GM12801 (cell line): Measurements from ENCODE around the gene SAP25.

Source experiments
- TF ChIP-seq, protein P1 (sequence below): IDR thresholded peaks from one replicate; pipeline ENCODE4 v1.5.1; 2011; ENCODE audit warnings: control low read depth; ENCODE audit not compliant: insufficient read length; ENCODE audit errors: extremely low read depth

SAP25 gene

DNA sequence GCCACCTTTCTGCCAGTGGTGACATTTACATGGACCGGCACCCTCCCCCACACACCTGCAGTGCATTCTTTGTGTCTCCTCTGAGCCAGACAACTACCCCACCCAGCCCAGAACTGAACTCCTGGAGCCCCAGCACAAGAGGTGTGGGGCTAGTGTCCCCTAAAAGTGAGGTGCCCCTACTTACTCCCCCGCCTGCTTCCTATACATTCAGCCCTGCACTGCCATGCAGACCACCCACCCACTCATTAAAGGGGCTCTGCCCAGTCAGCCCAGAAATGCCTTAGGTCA lies 1.9 kb downstream of the SAP25 start:
- TF ChIP-seq, protein P1, sequence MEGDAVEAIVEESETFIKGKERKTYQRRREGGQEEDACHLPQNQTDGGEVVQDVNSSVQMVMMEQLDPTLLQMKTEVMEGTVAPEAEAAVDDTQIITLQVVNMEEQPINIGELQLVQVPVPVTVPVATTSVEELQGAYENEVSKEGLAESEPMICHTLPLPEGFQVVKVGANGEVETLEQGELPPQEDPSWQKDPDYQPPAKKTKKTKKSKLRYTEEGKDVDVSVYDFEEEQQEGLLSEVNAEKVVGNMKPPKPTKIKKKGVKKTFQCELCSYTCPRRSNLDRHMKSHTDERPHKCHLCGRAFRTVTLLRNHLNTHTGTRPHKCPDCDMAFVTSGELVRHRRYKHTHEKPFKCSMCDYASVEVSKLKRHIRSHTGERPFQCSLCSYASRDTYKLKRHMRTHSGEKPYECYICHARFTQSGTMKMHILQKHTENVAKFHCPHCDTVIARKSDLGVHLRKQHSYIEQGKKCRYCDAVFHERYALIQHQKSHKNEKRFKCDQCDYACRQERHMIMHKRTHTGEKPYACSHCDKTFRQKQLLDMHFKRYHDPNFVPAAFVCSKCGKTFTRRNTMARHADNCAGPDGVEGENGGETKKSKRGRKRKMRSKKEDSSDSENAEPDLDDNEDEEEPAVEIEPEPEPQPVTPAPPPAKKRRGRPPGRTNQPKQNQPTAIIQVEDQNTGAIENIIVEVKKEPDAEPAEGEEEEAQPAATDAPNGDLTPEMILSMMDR: no peak

DNA sequence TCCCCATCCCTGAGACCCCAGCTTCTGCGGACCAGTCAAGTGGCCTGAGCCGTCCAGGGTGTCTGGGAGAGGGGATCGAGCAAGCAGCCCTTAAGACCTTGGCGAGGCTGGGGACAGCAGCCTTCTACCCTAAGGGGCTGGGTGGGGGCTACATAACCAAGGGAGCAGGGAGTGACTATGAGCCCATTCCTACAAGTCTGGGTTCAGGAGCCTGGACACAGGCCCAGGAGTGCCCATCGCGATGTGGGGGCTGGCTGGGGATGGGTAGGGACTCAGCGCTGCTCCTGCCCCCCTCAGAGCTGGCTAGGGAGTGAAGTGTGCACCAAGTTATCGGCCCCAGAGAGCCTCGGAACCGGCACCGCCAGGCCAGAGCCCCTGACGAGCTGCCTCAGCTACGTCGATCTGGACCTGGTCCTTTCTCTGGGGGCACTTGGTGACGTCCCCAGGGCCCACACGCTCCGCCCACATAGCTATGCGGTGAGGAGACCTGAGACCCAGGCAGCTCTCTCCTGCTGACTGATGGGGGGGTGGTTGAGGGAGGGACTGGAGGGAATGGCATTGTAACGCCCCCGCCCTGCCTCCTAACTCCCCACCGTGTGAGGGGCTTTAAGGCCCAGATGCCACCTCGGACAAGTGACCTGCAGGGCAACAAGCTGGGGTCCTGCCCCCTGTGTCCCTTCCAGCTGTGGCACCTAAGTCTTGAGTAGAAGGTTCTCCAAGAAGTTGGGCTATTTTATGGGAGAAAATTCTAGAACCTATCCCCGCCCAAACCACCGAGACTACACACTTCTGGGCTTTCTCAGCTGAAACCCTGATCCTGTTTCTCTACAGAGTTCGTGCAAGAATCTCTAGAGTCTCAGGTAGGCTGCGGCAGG lies 2.5 kb downstream of the SAP25 start:
- TF ChIP-seq, protein P1: no peak

DNA sequence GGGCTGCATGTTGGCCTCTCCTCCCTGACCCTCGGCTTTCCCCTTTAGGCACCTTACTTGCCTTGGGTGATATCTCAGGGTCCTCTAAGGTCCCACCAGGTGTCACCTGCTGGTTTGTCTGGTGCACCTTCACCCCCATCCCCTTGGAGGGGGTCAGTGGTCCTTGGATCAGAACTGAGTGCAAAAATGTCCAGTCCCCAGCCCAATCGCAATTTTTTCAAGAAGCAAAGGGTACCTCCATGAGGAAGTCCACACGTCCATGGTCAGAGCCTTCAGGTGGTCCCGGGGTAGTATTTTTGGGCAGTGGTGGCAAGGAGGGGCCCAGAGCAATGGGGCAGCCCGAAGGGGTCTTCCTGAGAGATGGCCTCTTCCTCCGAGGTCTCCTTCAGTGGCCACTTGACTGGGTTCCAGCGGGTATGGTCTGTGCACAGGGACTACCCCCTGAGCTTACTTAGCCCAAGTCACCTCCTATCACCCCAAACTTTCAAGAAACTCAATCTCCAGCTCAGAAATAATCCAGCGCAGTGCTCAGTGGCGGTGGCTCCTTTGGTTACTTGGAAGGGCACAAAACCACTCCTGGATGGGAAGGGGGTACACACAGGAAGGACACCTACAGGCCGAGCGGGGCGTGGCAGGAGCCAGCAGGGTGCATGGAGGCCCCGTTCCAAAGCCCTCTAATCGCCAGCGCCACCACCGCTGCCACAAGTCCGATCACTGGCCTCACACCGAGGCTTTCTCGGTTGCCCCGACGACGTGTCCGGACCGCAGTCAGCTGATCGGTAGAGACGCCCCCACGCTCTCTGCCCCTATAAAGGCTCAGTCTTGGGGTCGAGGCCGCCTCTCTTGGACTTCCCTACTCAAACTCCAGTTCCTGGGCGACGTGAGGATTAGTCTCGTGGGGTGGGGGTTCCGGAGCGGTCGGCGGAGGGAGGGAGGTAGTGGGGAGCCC lies 4.5 kb downstream of the SAP25 start:
- TF ChIP-seq, protein P1: no peak

DNA sequence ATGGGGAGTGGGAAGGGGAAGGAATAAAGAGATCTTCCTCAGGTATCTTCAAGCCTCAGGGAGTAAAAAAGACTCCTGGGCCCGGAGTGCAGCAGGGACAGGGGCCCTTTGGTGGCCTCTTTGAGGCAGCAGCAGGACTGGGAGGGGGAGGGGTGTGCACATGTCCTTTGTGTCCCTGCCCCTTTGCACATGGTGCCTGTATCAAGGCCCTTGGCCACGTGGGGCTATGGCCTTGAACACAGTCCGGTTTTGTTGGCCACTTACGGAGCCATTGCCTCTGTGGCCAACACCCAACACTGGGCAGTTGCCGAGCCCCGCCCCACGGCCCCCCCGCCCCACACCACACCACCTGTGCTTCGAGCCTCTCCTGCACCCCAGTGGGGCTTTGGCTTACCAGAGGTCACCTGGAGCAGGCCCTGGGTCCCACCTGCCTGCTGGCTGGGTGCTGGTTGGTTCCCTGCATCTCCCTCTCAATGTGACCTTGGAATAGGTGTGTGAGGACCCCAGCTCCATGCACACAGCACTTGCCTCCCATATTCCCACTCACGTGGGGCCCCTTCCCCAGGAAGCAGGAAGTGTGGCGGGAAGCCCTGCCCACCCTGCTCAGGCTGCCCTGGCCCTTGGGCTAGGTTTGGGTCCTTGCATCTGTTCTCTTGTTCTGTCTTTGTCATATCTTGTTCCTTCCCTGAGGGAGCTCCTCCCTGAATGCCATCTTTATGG lies 5.4 kb downstream of the SAP25 start:
- TF ChIP-seq, protein P1: no peak

DNA sequence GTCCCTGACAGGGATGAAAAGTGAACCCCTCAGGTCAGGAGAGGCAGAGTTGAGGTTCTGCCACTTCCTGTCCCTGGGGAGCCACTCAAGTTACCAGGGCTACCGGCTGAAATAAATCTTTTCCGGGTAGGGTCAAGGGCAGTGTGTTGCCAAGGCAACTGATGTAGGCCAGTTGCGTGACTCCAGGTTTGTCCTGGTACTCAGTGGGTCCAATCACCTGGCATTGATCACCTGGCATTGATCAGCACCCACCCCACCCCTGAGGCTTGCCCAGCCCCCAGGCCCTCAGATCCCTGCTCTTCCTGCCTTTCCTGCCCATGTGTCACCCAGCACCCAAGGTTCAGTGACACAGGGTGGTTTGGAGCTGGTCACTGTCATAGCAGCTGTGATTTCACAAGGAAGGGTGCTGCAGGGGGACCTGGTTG lies 5.9 kb downstream of the SAP25 start:
- TF ChIP-seq, protein P1: no peak

DNA sequence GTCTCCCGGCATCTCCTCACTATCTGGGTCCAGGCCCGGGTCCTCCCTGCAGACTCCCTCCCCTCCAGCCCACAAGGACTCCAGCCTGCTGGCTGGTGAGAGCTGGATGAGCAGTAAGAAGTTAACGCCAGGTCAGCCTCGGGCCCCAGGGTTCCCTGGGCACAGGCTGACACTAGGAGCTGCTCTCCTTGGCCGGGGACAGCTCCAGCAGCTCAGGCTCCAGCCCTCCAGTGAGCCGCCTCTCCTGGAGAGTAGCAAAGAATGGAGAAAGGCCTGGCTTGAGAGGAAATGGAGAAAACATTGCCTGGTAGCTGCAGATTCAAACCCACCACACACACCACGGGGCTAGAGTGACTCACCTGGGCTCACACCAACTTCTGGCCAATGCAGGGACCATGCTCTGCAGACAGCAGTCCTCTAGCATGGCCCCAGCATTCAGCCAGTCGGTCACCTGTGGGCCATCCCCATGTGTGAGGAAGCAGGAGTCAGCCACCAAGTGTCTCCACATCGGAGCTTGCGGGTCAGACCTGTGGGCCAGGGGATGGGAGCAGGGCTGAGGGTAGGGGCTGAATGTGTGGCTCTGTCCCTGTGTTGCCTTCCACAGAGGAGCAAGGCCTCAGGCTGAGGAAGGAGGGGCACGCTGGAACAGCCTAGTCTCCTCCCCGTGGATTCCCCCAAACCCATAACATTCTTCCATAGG lies 6.5 kb downstream of the SAP25 start:
- TF ChIP-seq, protein P1: no peak
